ENCODE results near the gene ASNSD1.

Gene ASNSD1

DNA sequence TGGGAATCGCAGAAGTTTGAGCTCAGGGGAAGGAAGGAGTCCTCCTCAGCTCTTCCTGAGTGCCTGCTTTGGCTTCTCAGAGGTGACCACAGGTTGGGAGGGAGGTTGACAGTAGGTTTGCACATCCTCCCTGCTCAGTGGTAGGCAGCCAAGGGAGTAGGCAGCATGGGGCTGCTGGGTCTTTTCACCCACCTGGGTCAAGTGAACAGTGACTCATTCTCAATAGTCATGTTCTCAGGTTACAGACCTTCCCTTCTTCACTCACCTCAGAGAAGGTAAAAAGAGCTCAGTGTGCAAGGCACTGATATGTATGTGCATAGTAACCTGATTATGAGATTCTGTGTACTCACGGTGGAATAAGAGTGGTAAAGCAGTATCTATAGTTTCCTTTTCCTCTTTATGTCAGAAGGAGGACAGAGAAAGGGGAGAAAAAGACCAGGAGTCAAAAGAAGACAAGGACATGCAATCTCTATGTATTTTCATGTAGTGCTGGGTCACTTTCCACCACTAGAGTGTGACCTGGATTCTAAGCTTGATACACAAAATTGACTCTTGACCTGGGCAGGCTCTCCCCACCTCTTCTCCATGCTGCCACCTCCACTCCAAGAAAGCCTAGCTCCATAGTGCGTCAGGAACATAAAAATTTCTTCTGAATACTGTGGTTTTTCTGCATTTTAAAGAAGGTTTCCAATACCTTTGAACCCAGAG, 36.5 kb upstream of the ASNSD1 start:
- ATAC-seq (ENCODE audit: insufficient read depth, low read depth) (no peak), DNase-seq (no peak)
- Histone ChIP-seq H2AFZ (ENCODE audit: low read depth, low read length) (no peak overlapping the region), H3K27ac (ENCODE audit: low read length) (no peak overlapping the region), H3K4me2 (ENCODE audit: insufficient read depth, low read length) (no peak overlapping the region), H3K9ac (ENCODE audit: low read depth, low read length) (no peak overlapping the region), H3K79me2 (ENCODE audit: insufficient read depth, low read length) (no peaks in the 10 kb centered on the region), H3K4me3 (ENCODE audit: low read depth in 1 of 2, low read length in 2 of 2) (no peak overlapping the region), H3K9me3 (ENCODE audit: insufficient read depth, low read length, severe bottlenecking) (no peaks in the 10 kb centered on the region), H3K36me3 (ENCODE audit: insufficient read depth, low read length) (no peaks in the 10 kb centered on the region), H4K20me1 (ENCODE audit: insufficient read depth, low read length) (no peaks in the 10 kb centered on the region), H3K27me3 (ENCODE audit: insufficient read depth, low read length, poor library complexity) (no peaks in the 10 kb centered on the region), H3K4me1 (ENCODE audit: insufficient read depth, low read length) (no peaks in the 10 kb centered on the region)
- TF ChIP-seq, protein P1, sequence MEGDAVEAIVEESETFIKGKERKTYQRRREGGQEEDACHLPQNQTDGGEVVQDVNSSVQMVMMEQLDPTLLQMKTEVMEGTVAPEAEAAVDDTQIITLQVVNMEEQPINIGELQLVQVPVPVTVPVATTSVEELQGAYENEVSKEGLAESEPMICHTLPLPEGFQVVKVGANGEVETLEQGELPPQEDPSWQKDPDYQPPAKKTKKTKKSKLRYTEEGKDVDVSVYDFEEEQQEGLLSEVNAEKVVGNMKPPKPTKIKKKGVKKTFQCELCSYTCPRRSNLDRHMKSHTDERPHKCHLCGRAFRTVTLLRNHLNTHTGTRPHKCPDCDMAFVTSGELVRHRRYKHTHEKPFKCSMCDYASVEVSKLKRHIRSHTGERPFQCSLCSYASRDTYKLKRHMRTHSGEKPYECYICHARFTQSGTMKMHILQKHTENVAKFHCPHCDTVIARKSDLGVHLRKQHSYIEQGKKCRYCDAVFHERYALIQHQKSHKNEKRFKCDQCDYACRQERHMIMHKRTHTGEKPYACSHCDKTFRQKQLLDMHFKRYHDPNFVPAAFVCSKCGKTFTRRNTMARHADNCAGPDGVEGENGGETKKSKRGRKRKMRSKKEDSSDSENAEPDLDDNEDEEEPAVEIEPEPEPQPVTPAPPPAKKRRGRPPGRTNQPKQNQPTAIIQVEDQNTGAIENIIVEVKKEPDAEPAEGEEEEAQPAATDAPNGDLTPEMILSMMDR (IDR thresholded peaks at IDR 0.05; ENCODE audit: borderline replicate concordance, extremely low read depth, low read length, poor library complexity, severe bottlenecking): no peak
- TF ChIP-seq EZH2 (IDR thresholded peaks at IDR 0.05; ENCODE audit: borderline replicate concordance, low read depth, low read length, severe bottlenecking): no peak

DNA sequence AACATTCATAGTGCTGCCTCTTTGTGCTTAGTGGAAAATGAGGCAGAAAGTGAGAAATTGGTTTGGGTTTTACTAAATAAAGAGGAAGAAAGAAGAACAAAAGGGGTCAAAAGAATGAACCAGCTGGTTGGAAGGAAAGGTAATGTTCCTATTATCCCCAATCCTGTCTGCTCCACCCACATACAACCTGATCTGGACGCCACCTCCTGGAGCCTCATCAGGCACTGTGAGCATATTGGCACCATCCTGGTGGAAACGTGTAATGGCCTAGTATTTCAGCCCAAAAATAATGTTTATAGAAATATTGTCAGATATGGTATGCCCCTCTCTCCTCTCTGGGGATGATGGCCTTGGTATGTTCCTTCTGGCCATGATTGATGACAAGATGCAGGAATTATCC, 35.6 kb upstream of the ASNSD1 start:
- no peaks in the 10 kb centered on the region for H3K79me2 ChIP-seq (ENCODE audit: insufficient read depth, low read length)
- no peak overlapping the region for H3K27ac ChIP-seq (ENCODE audit: low read length)
- H2AFZ ChIP-seq (ENCODE audit: low read depth, low read length): no peak overlapping the region
- DNase-seq (no peak), ATAC-seq (ENCODE audit: insufficient read depth, low read depth) (no peak)
- TF ChIP-seq EZH2 (IDR thresholded peaks at IDR 0.05; ENCODE audit: borderline replicate concordance, low read depth, low read length, severe bottlenecking): no peak
- TF ChIP-seq, protein P1 (IDR thresholded peaks at IDR 0.05; ENCODE audit: borderline replicate concordance, extremely low read depth, low read length, poor library complexity, severe bottlenecking): no peak
- H3K9ac ChIP-seq (ENCODE audit: low read depth, low read length): no peak overlapping the region
- H3K4me1 ChIP-seq (ENCODE audit: insufficient read depth, low read length): no peaks in the 10 kb centered on the region
- H3K36me3 ChIP-seq (ENCODE audit: insufficient read depth, low read length): no peaks in the 10 kb centered on the region
- no peak overlapping the region for H3K4me2 ChIP-seq (ENCODE audit: insufficient read depth, low read length)
- H4K20me1 ChIP-seq (ENCODE audit: insufficient read depth, low read length): no peaks in the 10 kb centered on the region
- H3K4me3 ChIP-seq (ENCODE audit: low read depth in 1 of 2, low read length in 2 of 2): no peak overlapping the region
- H3K9me3 ChIP-seq (ENCODE audit: insufficient read depth, low read length, severe bottlenecking): no peaks in the 10 kb centered on the region
- H3K27me3 ChIP-seq (ENCODE audit: insufficient read depth, low read length, poor library complexity): no peaks in the 10 kb centered on the region

DNA sequence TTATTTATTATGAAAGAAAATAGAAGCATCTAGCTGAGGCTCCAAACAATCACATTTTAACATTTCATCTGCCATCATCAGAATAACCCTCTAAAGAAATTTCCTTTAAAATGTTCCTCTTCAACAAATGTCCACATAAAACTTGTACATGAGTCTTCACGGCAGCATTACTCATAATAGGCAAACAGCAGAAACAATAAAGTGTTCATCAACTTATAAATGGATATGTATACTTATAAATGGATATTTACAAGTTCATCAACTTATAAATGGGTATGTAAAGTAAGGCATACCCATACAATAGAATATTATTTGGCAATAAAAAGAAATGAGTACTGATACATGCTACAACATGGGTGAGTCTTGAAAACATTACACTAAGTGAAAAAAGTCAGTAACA, 33.5 kb upstream of the ASNSD1 start:
- Histone ChIP-seq H3K9ac (ENCODE audit: low read depth, low read length) (no peak overlapping the region), H3K4me1 (ENCODE audit: insufficient read depth, low read length) (no peaks in the 10 kb centered on the region), H3K79me2 (ENCODE audit: insufficient read depth, low read length) (no peaks in the 10 kb centered on the region), H3K4me2 (ENCODE audit: insufficient read depth, low read length) (no peak overlapping the region), H4K20me1 (ENCODE audit: insufficient read depth, low read length) (no peaks in the 10 kb centered on the region), H3K27me3 (ENCODE audit: insufficient read depth, low read length, poor library complexity) (no peaks in the 10 kb centered on the region), H2AFZ (ENCODE audit: low read depth, low read length) (no peak overlapping the region), H3K9me3 (ENCODE audit: insufficient read depth, low read length, severe bottlenecking) (no peaks in the 10 kb centered on the region), H3K4me3 (ENCODE audit: low read depth in 1 of 2, low read length in 2 of 2) (no peak overlapping the region), H3K36me3 (ENCODE audit: insufficient read depth, low read length) (no peaks in the 10 kb centered on the region), H3K27ac (ENCODE audit: low read length) (no peak overlapping the region)
- TF ChIP-seq, protein P1 (IDR thresholded peaks at IDR 0.05; ENCODE audit: borderline replicate concordance, extremely low read depth, low read length, poor library complexity, severe bottlenecking): no peak
- no peak for TF ChIP-seq EZH2 (IDR thresholded peaks at IDR 0.05; ENCODE audit: borderline replicate concordance, low read depth, low read length, severe bottlenecking)
- ATAC-seq (ENCODE audit: insufficient read depth, low read depth) (no peak), DNase-seq (no peak)
